Ramos (cell line): ENCODE data around the gene ING3.

Experiments
- in situ Hi-C: fragments of 300-500 bp; cut with MboI; formaldehyde crosslinking; loops from one replicate; pipeline ENCODE4 v1.14.3; 2022; ENCODE audit warnings: low sequenced_read_pairs; ENCODE audit not compliant: unreplicated experiment

ING3 gene

DNA sequence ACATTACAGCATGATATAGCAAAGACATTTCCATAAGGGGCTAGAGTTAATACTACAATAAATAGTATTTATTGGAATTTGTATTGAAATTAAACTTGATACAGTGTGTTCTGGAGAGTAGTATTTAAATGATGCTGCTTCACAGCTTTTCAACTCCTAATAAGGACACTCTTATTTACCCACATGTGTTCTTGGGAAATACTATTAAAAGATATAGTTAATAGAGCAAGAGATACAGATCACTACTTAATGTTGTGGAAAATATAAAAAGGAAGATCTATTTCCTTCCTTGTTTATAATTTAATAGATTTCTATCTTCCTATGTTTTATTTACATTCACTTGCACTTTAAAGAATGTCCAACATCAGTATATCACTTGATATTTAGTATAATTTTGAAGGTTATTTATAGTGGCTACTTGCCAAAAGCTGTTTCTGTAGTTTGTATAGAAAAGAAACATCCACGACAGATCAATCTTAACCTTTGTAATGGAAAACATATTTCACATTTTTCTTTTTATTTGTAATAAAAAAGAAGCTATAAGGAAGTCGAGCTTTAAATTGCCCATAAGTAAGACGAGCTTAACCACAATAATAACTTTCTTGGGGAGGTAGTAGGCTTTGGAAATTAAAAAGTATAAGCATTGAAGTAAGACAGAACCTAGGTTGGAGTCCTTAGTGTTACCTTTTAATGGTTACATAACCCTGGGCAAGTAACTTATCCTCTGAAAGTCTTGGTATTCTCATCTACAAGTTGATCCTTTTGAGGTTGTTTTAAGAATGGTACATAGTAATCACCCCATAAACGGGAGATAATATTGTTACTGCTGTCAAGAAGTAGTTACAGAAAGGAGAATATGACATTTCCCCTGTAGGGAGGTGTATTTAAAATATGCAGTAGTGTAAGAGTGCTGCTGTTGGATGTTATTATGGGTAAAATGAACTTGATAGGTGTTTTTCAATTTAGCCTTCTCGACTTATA is 70.7 kb downstream of the ING3 start:
- in situ Hi-C loops: no loop called here

DNA sequence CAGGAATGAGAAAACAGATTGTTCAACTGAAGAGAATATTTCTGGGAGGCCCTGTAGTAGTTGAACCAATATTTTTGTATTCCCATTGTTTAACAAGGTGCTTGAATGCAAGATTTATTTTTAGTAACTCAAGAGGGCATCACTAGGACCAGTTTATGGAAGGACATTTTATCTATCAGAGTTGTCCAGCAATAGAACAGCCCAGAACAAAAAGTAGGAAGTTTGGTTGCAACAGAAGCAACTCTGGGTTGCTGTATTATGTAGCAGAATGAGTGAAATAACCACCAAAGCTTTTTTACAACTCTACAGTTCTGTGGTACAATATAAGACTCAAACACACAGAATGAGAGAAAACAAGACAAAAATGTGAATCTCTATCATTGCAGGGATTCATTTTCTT is 72.6 kb downstream of the ING3 start:
- in situ Hi-C loops: no loop called here

DNA sequence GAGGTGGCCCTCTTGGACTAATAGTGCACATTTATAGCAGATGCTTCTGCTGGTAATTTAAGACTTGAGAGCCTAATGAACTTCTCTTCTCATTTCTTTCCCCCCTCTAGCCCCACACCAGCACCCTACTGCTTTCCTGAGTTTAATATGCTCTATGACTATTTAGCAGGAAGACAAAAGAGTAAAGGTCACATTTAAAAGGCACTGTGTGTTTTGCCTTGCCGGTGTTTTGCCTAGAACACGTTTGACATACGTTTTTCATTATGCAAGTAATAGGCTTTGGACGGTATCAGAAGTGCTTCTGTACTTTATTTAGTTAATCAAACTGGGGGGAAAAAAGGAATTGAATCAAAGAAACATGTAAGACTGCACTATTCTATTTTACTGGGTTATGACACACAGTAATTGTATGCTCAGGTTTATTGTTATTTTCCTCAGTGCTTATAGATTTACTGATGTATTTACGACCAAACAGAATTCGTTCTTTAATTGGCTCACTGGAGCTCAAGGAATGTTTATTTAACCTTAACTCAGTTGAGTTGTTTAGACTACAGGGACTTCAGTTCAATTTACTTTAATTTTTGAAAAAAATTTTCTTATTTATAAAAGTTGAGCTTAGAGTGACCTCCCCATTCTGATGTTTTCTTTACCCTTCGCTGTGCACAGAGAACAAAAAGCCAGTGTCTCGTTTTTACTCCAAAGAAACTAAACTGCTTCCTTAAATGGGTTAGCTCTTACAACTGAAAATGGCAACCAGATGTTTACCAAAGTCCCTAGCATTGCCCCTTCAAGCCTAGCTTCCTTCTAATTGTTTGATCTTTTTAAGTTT is 73.3 kb downstream of the ING3 start:
- in situ Hi-C loops: no loop called here

DNA sequence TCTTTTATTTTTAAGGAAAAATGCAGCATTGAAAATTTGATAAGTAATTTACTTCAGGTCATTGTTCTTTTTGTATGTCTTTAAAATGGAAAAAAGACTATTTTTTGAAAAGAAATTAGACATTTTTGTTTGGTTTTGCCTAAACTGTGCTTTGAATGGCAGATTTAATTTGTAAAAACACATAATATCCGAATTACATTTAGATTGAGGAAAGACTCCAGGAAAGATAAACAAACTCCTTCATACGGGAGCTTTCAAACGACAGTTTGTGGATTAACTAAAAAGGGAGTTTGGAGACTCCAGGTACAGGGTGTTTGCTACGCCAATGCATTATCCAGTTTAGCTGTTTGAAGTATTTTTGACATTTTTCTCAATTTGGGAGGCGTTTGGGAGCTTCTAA is 74.0 kb downstream of the ING3 start:
- in situ Hi-C loops: no loop called here

DNA sequence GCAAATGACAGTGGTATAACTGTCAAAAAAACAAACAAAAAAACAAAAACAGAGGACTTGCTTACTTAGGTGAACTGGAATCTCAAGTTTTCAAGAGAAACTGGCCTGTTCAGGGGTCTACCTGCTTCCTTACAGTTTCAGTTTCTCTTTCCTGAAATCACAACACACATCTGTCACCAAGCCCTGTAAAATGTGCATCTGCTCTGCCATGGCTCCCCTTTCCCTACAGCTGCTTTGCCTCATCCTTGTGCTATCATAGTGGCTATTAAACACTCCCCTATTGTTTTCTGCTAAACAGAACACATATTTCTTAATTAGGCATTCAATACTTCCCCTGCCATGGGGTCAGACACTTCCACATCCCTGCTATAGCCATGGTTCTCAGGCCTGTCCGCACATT is 75.6 kb downstream of the ING3 start:
- in situ Hi-C loops: no loop called here

DNA sequence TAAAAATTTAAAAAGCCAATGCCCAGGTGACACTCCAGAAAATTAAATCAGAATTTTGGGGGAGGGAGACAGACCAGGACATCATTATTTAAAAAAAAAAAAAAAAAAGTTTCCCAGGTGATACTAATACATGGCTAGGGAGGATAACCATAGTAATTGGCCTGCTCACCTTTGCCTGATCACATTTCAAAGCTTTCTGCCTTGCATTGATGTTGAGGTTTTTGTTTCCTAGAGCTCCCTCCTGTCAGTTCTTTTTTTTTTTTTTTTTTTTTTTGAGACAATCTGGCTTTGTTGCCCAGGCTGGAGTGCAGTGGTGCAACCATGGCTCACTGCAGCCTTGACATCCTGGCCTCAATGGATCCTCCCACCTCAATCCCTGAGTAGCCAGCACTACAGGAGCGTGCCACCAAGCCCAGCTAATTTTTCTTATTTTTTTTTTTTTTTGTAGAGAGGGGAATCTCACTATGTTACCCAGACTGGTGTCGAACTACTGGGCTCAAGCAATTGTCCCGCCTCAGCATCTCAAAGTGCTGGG is 76.1 kb downstream of the ING3 start:
- in situ Hi-C loops: no loop called here
